Measurements from ENCODE around the gene TWIST2. TPM values are rescaled to one million over a fixed set of nuclear protein-coding genes. Genes with fewer than 3 reads are reported as not detected.

Gene TWIST2
- total RNA-seq, 2 donors from 2014 or later = 7.5 to 40.5 TPM

DNA sequence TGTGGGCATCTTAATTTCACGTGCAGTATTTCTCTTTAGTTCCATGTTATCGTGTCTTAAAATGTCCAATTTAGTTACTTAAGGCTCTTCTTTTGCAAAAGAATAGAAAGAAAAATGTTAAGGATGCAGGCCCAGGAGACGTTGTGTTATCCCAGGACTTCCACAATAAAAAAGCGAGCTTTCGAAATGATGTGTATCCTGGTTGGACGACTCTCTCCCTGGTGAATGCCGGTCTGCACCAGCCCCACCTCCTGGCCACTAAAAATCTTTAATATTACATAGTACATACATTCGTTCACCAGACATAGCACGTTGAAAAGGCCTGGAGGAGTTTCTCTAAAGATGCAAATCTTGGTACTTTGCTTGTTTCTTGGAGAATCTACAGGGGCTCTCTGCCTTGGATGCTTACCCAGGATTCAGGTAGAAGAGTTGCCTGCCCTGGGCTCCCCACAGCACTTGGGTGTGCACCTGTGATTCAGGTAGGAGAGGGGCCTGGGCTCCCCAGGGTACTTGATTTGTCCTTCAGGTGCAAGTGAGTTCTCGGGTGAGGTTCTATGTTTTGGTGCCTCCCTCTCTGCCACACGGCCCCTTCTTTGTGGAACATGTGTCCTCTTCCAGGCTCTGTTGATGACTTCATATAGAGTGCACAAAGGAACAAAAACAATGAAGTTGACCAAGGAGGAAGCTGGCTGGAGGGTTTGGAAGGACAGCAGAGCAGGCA is 26.6 kb downstream of the TWIST2 start:
- H3K4me1 ChIP-seq = no peaks in the 10 kb centered on the region
- intact Hi-C loops (cut with DNase I) = no loop called here
- no peak overlapping the region for H3K27ac ChIP-seq
- 55 to 61% methylated on average over 11 of the region's 11 CpGs for WGBS, 2 donors
- no peak overlapping the region for H3K4me3 ChIP-seq
- no peak for ATAC-seq
- no peaks in the 10 kb centered on the region for H3K9me3 ChIP-seq
- no peaks in the 10 kb centered on the region for H3K27me3 ChIP-seq
- no peak for DNase-seq
- TF ChIP-seq POLR2A (IDR thresholded peaks at IDR 0.05) = no peak
- TF ChIP-seq, protein P1, sequence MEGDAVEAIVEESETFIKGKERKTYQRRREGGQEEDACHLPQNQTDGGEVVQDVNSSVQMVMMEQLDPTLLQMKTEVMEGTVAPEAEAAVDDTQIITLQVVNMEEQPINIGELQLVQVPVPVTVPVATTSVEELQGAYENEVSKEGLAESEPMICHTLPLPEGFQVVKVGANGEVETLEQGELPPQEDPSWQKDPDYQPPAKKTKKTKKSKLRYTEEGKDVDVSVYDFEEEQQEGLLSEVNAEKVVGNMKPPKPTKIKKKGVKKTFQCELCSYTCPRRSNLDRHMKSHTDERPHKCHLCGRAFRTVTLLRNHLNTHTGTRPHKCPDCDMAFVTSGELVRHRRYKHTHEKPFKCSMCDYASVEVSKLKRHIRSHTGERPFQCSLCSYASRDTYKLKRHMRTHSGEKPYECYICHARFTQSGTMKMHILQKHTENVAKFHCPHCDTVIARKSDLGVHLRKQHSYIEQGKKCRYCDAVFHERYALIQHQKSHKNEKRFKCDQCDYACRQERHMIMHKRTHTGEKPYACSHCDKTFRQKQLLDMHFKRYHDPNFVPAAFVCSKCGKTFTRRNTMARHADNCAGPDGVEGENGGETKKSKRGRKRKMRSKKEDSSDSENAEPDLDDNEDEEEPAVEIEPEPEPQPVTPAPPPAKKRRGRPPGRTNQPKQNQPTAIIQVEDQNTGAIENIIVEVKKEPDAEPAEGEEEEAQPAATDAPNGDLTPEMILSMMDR (IDR thresholded peaks at IDR 0.05) = no peak
- H3K36me3 ChIP-seq (replicated peaks in 1 of 2; ENCODE audit: insufficient read depth in 1 of 2, low read depth in 2 of 2) = no peaks in the 10 kb centered on the region

DNA sequence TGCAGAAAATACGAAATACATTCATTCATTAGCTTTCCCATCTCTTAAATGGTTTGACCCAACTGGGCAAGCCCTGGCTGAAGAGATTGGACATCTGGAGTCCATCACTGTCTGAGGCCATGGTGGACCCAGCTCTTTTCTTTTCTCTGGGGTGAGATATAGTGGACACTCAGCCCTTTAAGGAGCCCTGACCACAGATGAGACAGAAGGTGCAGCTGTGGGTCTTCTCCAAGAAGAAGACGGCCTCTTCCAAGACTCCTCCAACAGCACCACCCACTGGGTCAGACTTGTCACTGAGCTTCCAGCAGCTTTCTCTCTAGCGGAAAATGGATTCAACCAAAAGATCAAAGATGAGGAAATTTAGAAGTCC is 27.2 kb downstream of the TWIST2 start:
- Histone ChIP-seq H3K27me3 (no peaks in the 10 kb centered on the region), H3K4me1 (no peaks in the 10 kb centered on the region), H3K27ac (no peak overlapping the region), H3K4me3 (no peak overlapping the region), H3K9me3 (no peaks in the 10 kb centered on the region), H3K36me3 (replicated peaks in 1 of 2; ENCODE audit: insufficient read depth in 1 of 2, low read depth in 2 of 2) (no peaks in the 10 kb centered on the region)
- intact Hi-C loops (cut with DNase I) = no loop called here
- DNase-seq (no peak), ATAC-seq (peak; percentile 21)
- TF ChIP-seq, protein P1 (IDR thresholded peaks at IDR 0.05) = no peak
- no peak for TF ChIP-seq POLR2A (IDR thresholded peaks at IDR 0.05)
- WGBS, 2 donors = 54 to 73% methylated on average over 3 of the region's 3 CpGs

DNA sequence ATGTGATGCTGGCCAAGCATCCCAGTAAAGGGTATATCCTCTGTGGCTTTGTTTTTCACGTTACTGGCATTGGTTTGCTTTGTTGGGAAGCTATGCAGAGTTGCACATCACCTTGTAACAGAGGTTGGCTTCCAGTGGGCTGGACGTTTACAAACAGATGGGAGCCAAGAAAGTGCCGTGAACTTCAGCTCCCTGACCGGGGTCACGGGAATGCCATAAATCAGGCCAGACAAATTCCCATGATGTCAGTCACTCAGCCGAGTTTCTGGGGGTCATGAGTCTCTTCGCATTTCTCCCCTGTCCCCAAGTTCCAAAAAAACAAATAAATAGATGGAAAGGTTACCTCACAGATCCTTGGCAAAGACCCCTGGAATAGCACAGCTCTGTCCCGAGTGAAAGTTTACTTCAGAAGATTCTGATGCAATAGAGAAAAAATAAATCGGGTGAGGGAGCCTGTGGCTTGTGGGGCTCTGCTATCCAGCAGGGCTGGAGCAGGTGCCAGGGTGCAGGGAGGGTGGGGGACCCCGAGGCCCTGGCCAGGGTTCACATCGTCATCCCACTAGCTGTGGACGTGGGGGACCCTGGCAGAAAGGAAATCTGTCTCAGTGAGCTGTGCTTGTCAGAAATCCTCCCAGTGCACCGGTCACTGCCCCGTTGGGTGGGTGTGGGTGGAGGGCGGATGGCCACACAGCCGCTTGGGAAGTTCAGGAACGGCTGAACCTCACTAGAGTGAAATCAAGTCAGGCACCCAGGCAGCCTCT is 27.8 kb downstream of the TWIST2 start:
- H3K4me1 ChIP-seq = no peaks in the 10 kb centered on the region
- ATAC-seq (peak; percentile 30), DNase-seq (no peak)
- WGBS, 2 donors = 50 to 58% methylated on average over 15 to 17 of the region's 17 CpGs
- TF ChIP-seq, protein P1 (IDR thresholded peaks at IDR 0.05) = no peak
- no peak for TF ChIP-seq POLR2A (IDR thresholded peaks at IDR 0.05)
- intact Hi-C loops (cut with DNase I) = no loop called here
- H3K27ac ChIP-seq = no peak overlapping the region
- H3K27me3 ChIP-seq = no peaks in the 10 kb centered on the region
- no peak overlapping the region for H3K4me3 ChIP-seq
- no peaks in the 10 kb centered on the region for H3K36me3 ChIP-seq (replicated peaks in 1 of 2; ENCODE audit: insufficient read depth in 1 of 2, low read depth in 2 of 2)
- no peaks in the 10 kb centered on the region for H3K9me3 ChIP-seq

DNA sequence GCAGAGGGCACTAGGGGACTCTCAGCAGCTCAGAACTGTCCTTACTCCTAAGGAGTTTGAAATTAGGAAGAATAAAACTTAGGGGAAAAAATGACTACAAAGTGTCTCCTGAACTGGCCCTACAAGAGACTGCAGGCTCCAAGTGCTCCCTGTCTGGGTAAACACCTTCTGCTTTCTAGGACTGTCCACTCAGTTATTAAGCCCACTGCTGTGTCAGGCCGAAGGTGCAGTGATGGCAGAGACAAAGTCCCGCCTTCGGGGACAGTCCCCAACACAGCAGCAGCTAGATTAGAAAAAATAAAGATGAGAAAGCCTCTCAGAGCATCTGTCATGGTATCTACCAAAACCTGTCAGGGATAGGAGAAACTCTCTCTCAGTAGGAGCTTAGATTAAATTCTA is 28.3 kb downstream of the TWIST2 start:
- no peak for DNase-seq
- no peak for TF ChIP-seq POLR2A (IDR thresholded peaks at IDR 0.05)
- TF ChIP-seq, protein P1 (IDR thresholded peaks at IDR 0.05) = no peak
- no peaks in the 10 kb centered on the region for H3K36me3 ChIP-seq (replicated peaks in 1 of 2; ENCODE audit: insufficient read depth in 1 of 2, low read depth in 2 of 2)
- no peaks in the 10 kb centered on the region for H3K9me3 ChIP-seq
- no peaks in the 10 kb centered on the region for H3K4me1 ChIP-seq
- intact Hi-C loops (cut with DNase I) = no loop called here
- ATAC-seq = no peak
- H3K4me3 ChIP-seq = no peak overlapping the region
- 85 to 88% methylated on average over 3 of the region's 3 CpGs for whole genome bisulfite sequencing, 2 donors
- H3K27me3 ChIP-seq = no peaks in the 10 kb centered on the region
- H3K27ac ChIP-seq = no peak overlapping the region
